GF-D8 (cell line): ENCODE results near the gene EPB41L1.
"Not testable (repeated sequence)": the region's sequence is repeated elsewhere in the genome, so short reads cannot be mapped to it uniquely, and the experiment has no call there.

Source experiments
- DNase-seq: peaks from one replicate; lab custom pipeline; 2025; lab: John Stamatoyannopoulos, UW

Gene EPB41L1

GRCh38 chr20:36126836-36127527, 27.6 kb upstream of the EPB41L1 start:
- DNase-seq = no peak

DNA sequence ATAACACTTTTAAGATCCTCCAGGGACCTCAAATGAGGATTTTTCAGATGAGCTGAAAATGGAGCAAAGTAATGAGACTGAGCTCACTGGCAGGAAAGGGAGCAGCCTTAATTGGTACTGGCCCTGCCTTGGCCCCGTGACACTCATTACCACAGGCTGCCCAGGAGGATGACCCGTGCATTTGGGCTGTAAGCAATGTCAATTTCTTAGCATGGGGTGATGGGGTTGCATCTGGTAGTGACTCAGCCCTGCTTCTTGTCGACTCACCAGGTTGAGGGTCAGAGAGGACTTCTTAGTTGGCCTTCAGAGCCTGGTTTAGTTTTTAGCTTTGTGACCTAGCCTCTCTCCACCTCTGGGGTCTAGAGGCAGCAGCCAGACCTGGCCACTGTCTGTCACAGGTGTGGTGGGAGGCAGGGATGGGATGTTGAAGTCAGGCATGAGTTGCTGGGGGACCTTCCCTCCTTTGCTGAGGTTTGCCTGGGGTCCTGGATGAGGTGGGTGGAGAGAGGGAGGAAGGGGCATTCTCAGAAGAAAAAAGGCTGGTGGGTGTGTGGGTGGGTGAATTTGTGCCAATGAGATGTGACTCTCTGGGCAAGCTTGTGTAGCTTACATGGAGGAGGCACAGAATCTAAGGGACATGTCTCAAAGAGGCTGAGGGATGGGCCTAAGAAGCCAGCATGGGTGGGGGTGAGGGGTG, 25.9 kb upstream of the EPB41L1 start:
- DNase-seq = no peak

DNA sequence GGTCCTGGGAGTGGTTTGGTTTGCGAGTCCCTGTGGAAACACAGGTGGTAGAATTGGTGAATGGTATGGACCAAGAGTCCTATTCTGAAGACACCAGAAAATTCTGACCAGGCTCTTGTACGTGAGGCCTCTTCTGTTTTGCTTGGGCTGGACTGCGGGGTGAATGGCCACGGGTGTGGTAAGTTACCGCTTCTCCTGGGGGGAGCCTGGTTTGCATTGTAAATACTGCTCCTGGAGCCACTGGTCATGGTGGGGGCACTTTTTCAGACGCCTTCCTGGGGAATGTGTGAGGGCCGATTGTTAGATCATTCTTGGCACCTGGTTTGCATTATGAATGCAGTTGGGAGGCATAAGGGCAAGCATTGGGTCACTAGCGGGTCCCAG, 25.4 kb upstream of the EPB41L1 start:
- no peak for DNase-seq

- no peak for DNase-seq
Observed at GRCh38 chr20:36130390-36130789, 24.1 kb upstream of the EPB41L1 start.

- no peak for DNase-seq
Observed at GRCh38 chr20:36132802-36133211, 21.7 kb upstream of the EPB41L1 start.

GRCh38 chr20:36133821-36134220, 20.7 kb upstream of the EPB41L1 start:
- no peak for DNase-seq

GRCh38 chr20:36135159-36135558, 19.4 kb upstream of the EPB41L1 start:
- no peak for DNase-seq

GRCh38 chr20:36135821-36136220, 18.7 kb upstream of the EPB41L1 start:
- DNase-seq = no peak

DNA sequence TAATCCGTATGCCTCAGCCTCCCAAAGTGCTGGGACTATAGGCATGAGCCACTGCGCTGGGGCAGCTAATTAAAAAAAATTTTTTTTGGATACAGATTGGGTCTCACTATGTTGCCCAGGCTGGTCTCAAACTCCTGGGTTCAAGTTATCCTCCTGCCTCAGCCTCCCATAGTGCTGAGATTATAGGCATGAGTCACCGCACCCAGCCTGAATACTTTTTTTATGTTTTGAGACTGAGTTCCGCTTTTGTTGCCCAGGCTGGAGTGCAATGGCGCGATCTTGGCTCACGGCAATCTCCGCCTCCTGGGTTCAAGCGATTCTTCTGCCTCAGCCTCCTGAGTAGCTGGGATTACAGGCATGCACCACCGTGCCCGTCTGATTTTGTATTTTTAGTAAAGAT, 17.2 kb upstream of the EPB41L1 start:
- not testable (repeated sequence) for DNase-seq

- no peak for DNase-seq
Observed at GRCh38 chr20:36141310-36141709, 13.2 kb upstream of the EPB41L1 start.

DNA sequence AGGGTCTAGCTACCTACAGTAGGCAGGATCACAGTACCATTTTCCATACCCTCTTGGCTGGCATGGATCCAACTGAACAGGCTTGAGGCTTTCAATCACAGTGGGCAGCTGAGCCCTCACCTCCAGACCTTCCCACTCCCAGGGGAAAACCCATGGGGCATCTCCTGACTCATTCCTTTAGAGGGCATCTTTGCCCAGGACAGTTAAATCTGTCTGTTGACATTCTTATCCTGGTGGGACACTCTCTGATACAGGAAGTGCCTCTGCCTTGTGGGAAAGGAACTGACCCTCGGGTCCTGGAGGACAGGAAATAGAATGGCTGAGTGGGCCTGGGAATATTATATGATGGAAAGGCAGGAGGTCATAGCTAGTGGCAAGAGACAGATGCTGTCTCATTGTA, 10.2 kb upstream of the EPB41L1 start:
- no peak for DNase-seq

DNA sequence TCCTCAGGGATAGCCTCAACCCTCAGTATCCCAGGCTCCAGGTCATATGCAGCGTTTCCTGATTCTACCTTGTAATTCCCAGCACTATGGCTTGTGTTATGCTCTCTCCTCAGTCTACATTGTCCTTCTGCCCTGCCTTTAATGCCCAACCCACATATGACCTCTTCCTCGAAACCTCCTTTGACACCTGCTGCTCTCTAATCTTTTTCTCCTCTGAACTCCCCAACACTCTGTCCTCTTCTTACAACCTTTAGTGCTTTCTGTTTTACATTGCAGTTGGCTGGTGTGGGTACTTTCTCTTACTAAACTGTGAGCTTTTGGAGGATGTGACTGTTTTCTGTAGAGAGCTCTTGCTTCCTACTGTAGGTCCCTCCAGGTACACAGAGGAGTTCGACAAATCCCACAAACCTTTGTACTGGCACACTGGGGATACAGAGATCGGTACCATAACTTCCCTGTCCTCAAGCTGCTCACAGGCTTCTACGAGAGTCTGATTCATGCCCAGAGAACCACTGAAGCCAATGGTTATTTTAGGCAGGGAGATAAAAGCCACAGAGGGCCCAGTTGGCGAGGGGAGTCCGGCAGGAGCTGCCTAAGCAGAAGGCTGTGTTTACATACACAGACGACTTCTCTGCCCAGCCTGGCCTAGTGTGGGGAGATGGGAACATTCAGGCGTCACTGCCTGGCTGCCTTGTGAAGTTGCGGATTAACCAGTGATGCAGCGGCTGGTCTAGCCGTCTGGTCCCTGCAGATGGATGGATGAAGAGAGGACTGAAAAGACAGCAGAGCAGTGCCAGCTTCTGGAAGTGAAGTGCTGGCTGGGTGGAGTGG, 8.4 kb upstream of the EPB41L1 start:
- no peak for DNase-seq

- DNase-seq = no peak
Observed at GRCh38 chr20:36147690-36148089, 6.8 kb upstream of the EPB41L1 start.

DNA sequence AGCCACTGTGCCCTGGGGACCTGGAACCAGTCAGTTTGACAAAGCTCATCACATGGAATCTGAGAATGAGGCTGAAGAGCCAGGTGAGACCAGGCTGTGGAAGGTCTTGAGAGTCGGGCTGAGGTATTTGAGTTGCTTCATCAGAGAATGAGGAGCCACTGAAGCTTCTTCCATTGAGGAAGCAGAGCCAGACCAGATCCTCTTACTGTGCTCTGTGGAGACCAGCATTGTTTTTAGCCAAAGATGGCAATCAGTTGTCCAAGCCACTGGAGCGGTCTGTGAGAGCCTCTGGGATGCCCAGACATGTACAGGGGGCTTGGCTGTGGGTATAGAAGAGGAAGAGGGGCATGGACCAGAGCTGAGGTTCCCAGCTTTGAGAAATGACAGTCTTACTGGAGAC, 6.1 kb upstream of the EPB41L1 start:
- no peak for DNase-seq

GRCh38 chr20:36149012-36149411, 5.5 kb upstream of the EPB41L1 start:
- DNase-seq = no peak

GRCh38 chr20:36149469-36149868, 5.1 kb upstream of the EPB41L1 start:
- no peak for DNase-seq

- DNase-seq = no peak
Observed at GRCh38 chr20:36150489-36150846, 4.1 kb upstream of the EPB41L1 start.

- DNase-seq = no peak
Observed at GRCh38 chr20:36150847-36151539, 3.5 kb upstream of the EPB41L1 start.

GRCh38 chr20:36152261-36152660, 2.3 kb upstream of the EPB41L1 start:
- DNase-seq = no peak

DNA sequence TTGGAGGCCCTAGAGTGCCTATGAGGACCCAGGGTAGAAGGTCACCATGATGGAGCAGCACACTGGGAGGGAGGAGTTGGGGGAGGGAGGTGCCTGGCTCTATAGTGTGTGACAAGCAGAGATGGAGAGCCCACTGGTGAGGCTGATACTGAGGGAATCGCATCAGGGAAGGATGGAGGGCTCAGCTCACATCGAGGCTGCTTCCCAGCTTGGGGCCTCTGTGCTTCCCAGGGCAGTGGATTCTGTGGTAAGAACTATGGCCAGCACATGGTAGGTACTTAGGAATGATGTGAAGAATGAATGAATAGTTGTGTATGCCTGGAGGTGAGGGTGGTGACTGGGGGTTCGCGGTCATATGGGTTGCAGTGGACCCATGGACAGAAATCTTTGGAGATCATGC, 1.3 kb upstream of the EPB41L1 start:
- DNase-seq = no peak

GRCh38 chr20:36153736-36154699, 522 bp upstream of the EPB41L1 start:
- DNase-seq = no peak
